H1 (cell line): ENCODE results near the gene ILK. TPM values are rescaled to one million over a fixed set of nuclear protein-coding genes. Genes with fewer than 3 reads are reported as not detected.

Experiments
- EGR1 ChIP-seq: IDR thresholded peaks from 2 replicates; pipeline ENCODE4 v1.6.1; 2011; ENCODE audit warnings: low read depth, low read length, borderline replicate concordance
- EP300 ChIP-seq, 2 experiments: IDR thresholded peaks; 1 replicate in 1 of 2; 2 replicates in 1 of 2; pipeline ENCODE4 v1.6.1; 2011 to 2012; ENCODE audit warnings: low read depth in 2 of 2, low read length in 2 of 2, mild to moderate bottlenecking in 2 of 2, borderline replicate concordance in 1 of 2, inconsistent platforms in 1 of 2, moderate library complexity in 1 of 2
- polyA plus RNA-seq, 7 experiments: library from polyadenylated mRNA; depleted of rRNA in 3 of 7; stranded (reverse) in 5 of 7; unstranded in 2 of 7; fragments of >200 nt in 5 of 7; fragments of 200-250 nt in 2 of 7; gene quantifications; 1 replicate in 5 of 7; 2 replicates in 1 of 7; 4 replicates in 1 of 7; pipeline versions ENCODE4 v1.2.1 to v1.2.3, GENCODE V29; 2011 to 2013; ENCODE audit warnings: missing spikeins in 2 of 7, mixed read lengths in 2 of 7
- total RNA-seq: library from RNA; stranded (reverse); fragmentation: NEBNext Ultra II Directional; extraction: Animal tissue kit (Norgen Biotek cat#: 25700); gene quantifications from 2 replicates; pipeline ENCODE4 v1.2.1, GENCODE V29; 2021

ILK gene
- total and polyA plus RNA-seq, 2 of the 8 experiments (the other 6 are each of a cell fraction or from before 2014, with no cell fraction given) = 91.4 to 132 TPM

DNA sequence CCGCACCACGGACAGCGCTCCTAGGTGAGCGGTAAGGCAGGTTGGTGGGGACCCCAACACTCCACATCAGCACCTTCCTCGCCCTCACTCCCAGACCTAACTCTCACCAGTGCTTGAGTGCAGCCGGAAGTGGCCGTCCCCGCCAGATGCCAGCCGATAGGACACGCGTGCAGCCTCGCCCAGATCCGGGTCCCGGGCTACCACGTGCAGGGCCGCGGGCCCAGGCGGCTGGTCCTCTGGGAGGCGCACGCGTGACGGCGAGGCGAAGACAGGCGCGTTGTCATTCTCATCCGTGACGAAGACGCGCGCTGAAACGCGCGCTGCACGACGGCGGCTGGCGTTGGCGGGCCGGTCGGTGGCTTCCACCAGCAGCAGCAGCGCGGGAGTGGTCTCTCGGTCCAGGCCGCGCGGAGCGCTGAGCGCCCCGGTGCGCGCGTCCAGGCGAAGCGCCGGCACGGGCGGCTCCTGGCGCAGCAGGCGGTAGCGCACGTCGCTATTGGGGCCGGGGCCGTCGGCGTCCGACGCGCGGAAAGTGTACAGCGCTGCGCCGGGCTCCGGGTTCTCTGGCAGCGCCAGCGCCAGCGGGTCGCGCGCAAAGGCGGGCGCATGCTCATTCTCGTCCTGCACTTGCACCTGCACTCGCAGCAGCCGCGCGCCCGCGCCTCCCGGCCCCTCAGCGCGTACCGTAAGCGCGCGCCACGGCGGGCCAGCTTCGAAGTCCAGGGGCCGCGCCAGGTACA is 26.5 kb downstream of the ILK start (continued):
- TF ChIP-seq EGR1 = no peak
- no peak for TF ChIP-seq EP300 (IDR thresholded peaks at IDR 0.05; ENCODE audit: borderline replicate concordance in 1 of 2, low read depth in 2 of 2, low read length in 2 of 2)
